ENCODE measurements around the gene CCL28.

CCL28 gene

GRCh38 chr5:43354774-43355173 lies 57.4 kb downstream of the CCL28 start:
- no peak for DNase-seq

GRCh38 chr5:43353668-43354067 lies 58.5 kb downstream of the CCL28 start:
- no peak for DNase-seq

- no peak for DNase-seq
These were observed 59.3 kb downstream of the CCL28 start for GRCh38 chr5:43352915-43353314.

- DNase-seq: no peak
These were observed 60.1 kb downstream of the CCL28 start for GRCh38 chr5:43352131-43352530.

GRCh38 chr5:43348861-43349363 lies 63.3 kb downstream of the CCL28 start:
- no peak for DNase-seq

- no peak for DNase-seq
These were observed 64.0 kb downstream of the CCL28 start for GRCh38 chr5:43348207-43348606.

GRCh38 chr5:43338862-43339261 lies 73.3 kb downstream of the CCL28 start:
- DNase-seq: no peak

GRCh38 chr5:43336159-43336558 lies 76.0 kb downstream of the CCL28 start:
- DNase-seq: no peak

- no peak for DNase-seq
These were observed 76.5 kb downstream of the CCL28 start for GRCh38 chr5:43335681-43336080.

GRCh38 chr5:43332401-43332800 lies 79.8 kb downstream of the CCL28 start:
- no peak for DNase-seq
